GM12878 (cell line): ENCODE data around the gene ACAD11. TPM values are rescaled to one million over a fixed set of nuclear protein-coding genes. Genes with fewer than 3 reads are reported as not detected.
"Not testable (repeated sequence)": the region's sequence is repeated elsewhere in the genome, so short reads cannot be mapped to it uniquely, and the experiment has no call there.

Experiments used
- ATAC-seq: fragments of 200-7000 bp; cut with Tn5 transposase; 3 replicates; pipeline ENCODE4 v1.9.1; 2020; ENCODE audit warnings: mild to moderate bottlenecking, moderate library complexity
- BruUV-seq: library from RNA; stranded (reverse); fragments of 400-500 nt; replicated peaks from 2 replicates; lab custom pipeline; 2021; lab: Mats Ljungman, UMichigan
- CTCF ChIA-PET: fragments of 300-600 bp; sonication (Branson Sonifier 250); formaldehyde crosslinking; extraction: SDS; loops from one replicate; lab custom pipeline; 2021; ENCODE audit warnings: inconsistent platforms; lab: Yijun Ruan, JAX
- POLR2A ChIA-PET: fragments of 350-600 bp; formaldehyde crosslinking; extraction: SDS; loops from one replicate; lab custom pipeline; 2021; ENCODE audit warnings: inconsistent platforms; lab: Charles Lee
- RAD21 ChIA-PET: fragments of 300-600 bp; sonication (Branson Sonifier 250); formaldehyde crosslinking; loops from one replicate; lab custom pipeline; 2023; ENCODE audit warnings: antibody characterized with exemption; ENCODE audit not compliant: unreplicated experiment; lab: Charles Lee
- SMC1A ChIA-PET: fragments of 300-600 bp; sonication (Branson Sonifier 250); formaldehyde crosslinking; loops from one replicate; lab custom pipeline; 2023; ENCODE audit not compliant: unreplicated experiment, uncharacterized antibody; lab: Charles Lee
- DNase-seq: peaks from one replicate; pipeline ENCODE4 v3.0.0-alpha.2; 2011; ENCODE audit warnings: low read depth, low spot score
- FAIRE-seq: peaks from 3 replicates; lab custom pipeline; 2011; peaks lifted over from hg19 to GRCh38; lab: Jason Lieb, UNC
- H2AFZ ChIP-seq: 2 replicates; pipeline ENCODE4 v1.6.0; 2011; ENCODE audit warnings: low read depth, low read length, control low read depth; ENCODE audit not compliant: control insufficient read depth
- H3K27ac ChIP-seq: 2 replicates; pipeline ENCODE4 v1.5.1; 2011; ENCODE audit warnings: control low read depth; ENCODE audit not compliant: control insufficient read depth, insufficient read depth
- H3K27me3 ChIP-seq, 2 experiments: replicated peaks in 1 of 2; 2 replicates each; pipeline versions ENCODE4 v1.6.0 to v1.6.1; 2011; ENCODE audit warnings: low read length in 1 of 2; ENCODE audit not compliant: control insufficient read depth in 2 of 2, insufficient read depth in 2 of 2
- H3K36me3 ChIP-seq, 2 experiments: 2 replicates each; pipeline ENCODE4 v1.5.1; 2011; ENCODE audit warnings: low read length in 1 of 2; ENCODE audit not compliant: control insufficient read depth in 2 of 2, insufficient read depth in 2 of 2
- H3K4me1 ChIP-seq: 2 replicates; pipeline ENCODE4 v1.6.1; 2011; ENCODE audit warnings: mild to moderate bottlenecking, low read length, moderate library complexity, mixed read lengths; ENCODE audit not compliant: control insufficient read depth, insufficient read depth
- H3K4me2 ChIP-seq: 2 replicates; pipeline ENCODE4 v1.6.0; 2011; ENCODE audit warnings: control low read depth; ENCODE audit not compliant: control insufficient read depth, insufficient read depth
- H3K4me3 ChIP-seq: fragments of 200-600 bp; sonication (generic); 2 replicates; pipeline ENCODE4 v1.5.1; 2016
- H3K79me2 ChIP-seq: 2 replicates; pipeline ENCODE4 v1.6.0; 2011; ENCODE audit warnings: low read length; ENCODE audit not compliant: control insufficient read depth, insufficient read depth
- H3K9ac ChIP-seq: 2 replicates; pipeline ENCODE4 v1.8.0; 2011; ENCODE audit warnings: low read length, control low read depth, mixed read lengths; ENCODE audit not compliant: control insufficient read depth, insufficient read depth
- H3K9me3 ChIP-seq: replicated peaks from 3 replicates; pipeline ENCODE4 v1.5.1; 2011; ENCODE audit warnings: mild to moderate bottlenecking, low read length; ENCODE audit not compliant: control insufficient read depth, insufficient read depth
- H4K20me1 ChIP-seq: 2 replicates; pipeline ENCODE4 v1.6.0; 2011; ENCODE audit not compliant: control insufficient read depth, insufficient read depth
- ETV6 ChIP-seq, 2 experiments: fragments of 450-650 bp in 1 of 2; IDR thresholded peaks in 1 of 2; conservative IDR thresholded peaks in 1 of 2; 2 replicates each; pipeline ENCODE4 v1.6.1; 2014; ENCODE audit warnings: antibody characterized with exemption in 1 of 2, borderline replicate concordance in 1 of 2, low read depth in 1 of 2, mild to moderate bottlenecking in 1 of 2, moderate library complexity in 1 of 2
- PRDM15 ChIP-seq: fragments of 450-650 bp; formaldehyde crosslinking; IDR thresholded peaks from 2 replicates; pipeline ENCODE4 v1.4.0; 2020; ENCODE audit warnings: mild to moderate bottlenecking, moderate library complexity
- RB1 ChIP-seq: fragments of 450-650 bp; formaldehyde crosslinking; IDR thresholded peaks from 2 replicates; pipeline ENCODE4 v1.6.1; 2017; ENCODE audit warnings: mild to moderate bottlenecking, borderline replicate concordance
- RCOR1 ChIP-seq: conservative IDR thresholded peaks from 2 replicates; pipeline ENCODE4 v1.6.1; 2012; ENCODE audit warnings: low read depth, low read length, improper control_type of control experiment
- RUNX3 ChIP-seq: IDR thresholded peaks from 2 replicates; pipeline ENCODE4 v1.6.1; 2012; ENCODE audit warnings: low read length, inconsistent platforms
- SMARCA5 ChIP-seq: fragments of 450-650 bp; IDR thresholded peaks from 2 replicates; pipeline ENCODE4 v1.6.1; 2017; ENCODE audit warnings: mild to moderate bottlenecking
- WGBS: methylation state at CpG from one replicate; pipeline ENCODE4 v1.1.6; 2016; ENCODE audit warnings: low lambda C conversion rate; ENCODE audit not compliant: insufficient replicate concordance, insufficient coverage; ENCODE audit errors: missing lambda C conversion rate; 5-methylcytosine and 5-hydroxymethylcytosine counted together
- in situ Hi-C: fragments of 300-500 bp; cut with MboI; formaldehyde crosslinking; loops from 9 replicates; pipeline ENCODE4 v1.14.3; 2018; ENCODE audit warnings: mixed read lengths
- intact Hi-C: fragments of 100-400 bp; cut with micrococcal nuclease; formaldehyde crosslinking; loops from one replicate; pipeline ENCODE4 v1.14.2; 2022; ENCODE audit not compliant: unreplicated experiment
- polyA plus RNA-seq, 11 experiments: library from polyadenylated mRNA; depleted of rRNA in 4 of 11; unstranded in 6 of 11; stranded (reverse) in 5 of 11; fragments of >200 nt; fragmentation: Nextera tagmentation in 4 of 11; fragmentation: Illumina TruSeq in 1 of 11; extraction: Ambion mirVana in 4 of 11; extraction: Trizol in 1 of 11; gene quantifications; 1 replicate in 1 of 11; 2 replicates in 10 of 11; pipeline versions ENCODE4 v1.2.1 to v1.2.3, GENCODE V29; 2011 to 2016; ENCODE audit warnings: inconsistent platforms in 2 of 11, missing spikeins in 2 of 11, low read depth in 1 of 11
- total RNA-seq, 4 experiments: library from RNA; depleted of rRNA in 3 of 4; stranded (reverse); fragments of >200 nt in 3 of 4; fragmentation: Illumina TruSeq in 1 of 4; extraction: Trizol in 1 of 4; gene quantifications; 2 replicates each; pipeline versions ENCODE4 v1.2.1 to v1.2.3, GENCODE V29; 2013 to 2021

ACAD11 gene
- total and polyA plus RNA-seq, 10 of the 15 experiments (the other 5 are each of a cell fraction or from before 2014, with no cell fraction given), result 2.4 to 15.9 (median 10.4) TPM

GRCh38 chr3:132556508-132557159 lies 103.0 kb downstream of the ACAD11 start:
- TF ChIP-seq PRDM15 (no peak), ETV6 (conservative IDR thresholded peaks at IDR 0.05 in 1 of 2, IDR thresholded peaks at IDR 0.05 in 1 of 2; ENCODE audit: borderline replicate concordance in 1 of 2, low read depth in 1 of 2) (no peak), SMARCA5 (no peak), RCOR1 (no peak), RUNX3 (no peak), RB1 (no peak)
- SMC1A ChIA-PET, result no interaction called here
- H3K4me3 ChIP-seq, result no peak overlapping the region
- ATAC-seq, result no peak
- RAD21 ChIA-PET, result no interaction called here
- FAIRE-seq, result no peak
- H3K79me2 ChIP-seq, result no peaks in the 10 kb centered on the region
- H3K9me3 ChIP-seq, result no peaks in the 10 kb centered on the region
- CTCF ChIA-PET, result interaction anchor here (1.2 kb wide), 1 partner anchor 21 kb away, joined by 3 read pairs; no protein-coding TSS in a partner anchor
- BruUV-seq, result no TSS peak
- POLR2A ChIA-PET, result no interaction called here
- no peak overlapping the region for H3K27ac ChIP-seq
- intact Hi-C loops, result no loop called here
- no peaks in the 10 kb centered on the region for H3K4me1 ChIP-seq
- no peaks in the 10 kb centered on the region for H3K36me3 ChIP-seq
- in situ Hi-C loops, result no loop called here
- 77% methylated on average over 8 of the region's 8 CpGs for WGBS
- no peak overlapping the region for H2AFZ ChIP-seq
- DNase-seq, result no peak
- no peaks in the 10 kb centered on the region for H4K20me1 ChIP-seq
- no peak overlapping the region for H3K9ac ChIP-seq
- H3K27me3 ChIP-seq, result no peaks in the 10 kb centered on the region
- no peak overlapping the region for H3K4me2 ChIP-seq

GRCh38 chr3:132556036-132556386 lies 103.6 kb downstream of the ACAD11 start:
- FAIRE-seq, in situ Hi-C loops: not testable (repeated sequence)
- 78% methylated on average over 3 of the region's 3 CpGs for WGBS

More at GRCh38 chr3:132556036-132556386, 103.6 kb downstream of the ACAD11 start:
- H2AFZ ChIP-seq, BruUV-seq, H3K9ac ChIP-seq, H3K27me3 ChIP-seq, intact Hi-C loops, DNase-seq, H4K20me1 ChIP-seq, H3K27ac ChIP-seq, SMC1A ChIA-PET, H3K4me2 ChIP-seq, H3K4me1 ChIP-seq, H3K79me2 ChIP-seq, H3K4me3 ChIP-seq, RAD21 ChIA-PET, H3K36me3 ChIP-seq, ATAC-seq, H3K9me3 ChIP-seq, POLR2A ChIA-PET: not testable (repeated sequence)
- CTCF ChIA-PET, result interaction anchor here (1.2 kb wide), 1 partner anchor 20 kb away, joined by 3 read pairs; no protein-coding TSS in a partner anchor
